ENCODE measurements around the gene TRPM1.

Gene TRPM1

DNA sequence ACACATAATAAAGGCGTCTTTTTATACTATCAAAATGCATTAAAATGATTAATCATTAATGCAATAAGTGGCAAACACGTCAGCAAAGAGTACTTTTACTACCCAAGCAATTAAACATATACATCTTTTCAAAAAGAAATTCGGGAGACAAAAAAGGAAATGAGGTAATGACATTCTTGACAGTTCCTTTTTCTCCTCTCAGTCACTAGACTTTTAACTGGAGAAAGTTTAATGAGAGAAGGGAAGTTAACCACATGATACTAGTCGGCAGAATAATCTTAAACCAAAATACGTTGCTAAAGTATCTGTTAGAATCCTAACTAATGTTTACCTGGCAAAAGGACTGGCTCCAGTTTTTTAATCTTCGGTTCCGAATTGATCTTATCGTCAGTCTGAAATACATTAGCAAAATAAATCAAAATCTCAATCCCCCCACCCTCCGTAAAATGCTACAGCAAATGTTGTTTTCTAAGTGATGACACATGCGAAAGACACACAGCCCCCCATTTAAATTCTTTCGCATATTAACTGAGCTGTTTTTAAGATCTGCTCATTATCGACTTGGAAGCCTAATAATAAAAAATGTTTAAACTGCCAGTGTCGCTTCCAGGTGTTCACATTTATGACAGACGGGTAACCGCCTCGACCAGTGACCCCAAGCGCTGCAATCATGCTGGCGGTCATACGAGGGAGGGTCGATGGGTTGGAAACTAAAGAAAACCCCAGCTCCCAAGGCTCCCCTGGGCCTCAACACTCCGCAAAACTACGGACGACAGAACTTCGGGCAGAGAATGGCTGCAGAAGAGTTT, 110.9 kb downstream of the TRPM1 start:
- H3K4me3 ChIP-seq (ENCODE audit: low read depth, low read length) = peak overlapping the region; percentile 99
- no peaks in the 10 kb centered on the region for H3K27me3 ChIP-seq (ENCODE audit: insufficient read depth, low read depth, severe bottlenecking)
- no peak for TF ChIP-seq CTCF (IDR thresholded peaks at IDR 0.05; ENCODE audit: low read depth, low read length)
- H3K27ac ChIP-seq = peak overlapping the region; percentile 87
- H3K36me3 ChIP-seq = peaks cover 4% of the 10 kb centered on the region
- no peak for DNase-seq
- no peaks in the 10 kb centered on the region for H3K9me3 ChIP-seq (ENCODE audit: severe bottlenecking)

DNA sequence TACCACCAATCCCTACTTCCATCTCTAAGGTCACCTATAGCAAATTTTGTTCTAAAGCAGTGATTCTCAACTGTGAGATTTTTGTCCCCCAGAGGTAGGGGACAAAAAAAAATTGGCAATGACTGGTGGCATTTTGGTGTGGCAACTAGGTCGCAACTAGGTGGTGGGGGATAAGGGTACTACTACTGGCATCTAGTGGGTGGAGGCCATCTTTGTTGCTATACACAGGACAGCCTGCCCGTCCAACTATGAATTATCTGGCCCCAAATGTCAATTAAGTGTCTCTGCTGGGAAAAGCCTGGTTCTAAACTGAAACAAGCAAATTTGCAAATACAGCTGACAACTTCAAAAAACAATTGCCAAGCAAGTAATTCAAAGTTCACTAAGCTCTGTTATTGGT, 111.5 kb downstream of the TRPM1 start:
- H3K9me3 ChIP-seq (ENCODE audit: severe bottlenecking) = no peaks in the 10 kb centered on the region
- peak overlapping the region; percentile 99; the same call in 1 of the 2 replicates for H3K4me3 ChIP-seq (ENCODE audit: low read depth, low read length)
- no peak overlapping the region for H3K27ac ChIP-seq
- H3K36me3 ChIP-seq = peaks cover 10% of the 10 kb centered on the region
- no peak for TF ChIP-seq CTCF (IDR thresholded peaks at IDR 0.05; ENCODE audit: low read depth, low read length)
- H3K27me3 ChIP-seq (ENCODE audit: insufficient read depth, low read depth, severe bottlenecking) = no peaks in the 10 kb centered on the region
- no peak for DNase-seq

DNA sequence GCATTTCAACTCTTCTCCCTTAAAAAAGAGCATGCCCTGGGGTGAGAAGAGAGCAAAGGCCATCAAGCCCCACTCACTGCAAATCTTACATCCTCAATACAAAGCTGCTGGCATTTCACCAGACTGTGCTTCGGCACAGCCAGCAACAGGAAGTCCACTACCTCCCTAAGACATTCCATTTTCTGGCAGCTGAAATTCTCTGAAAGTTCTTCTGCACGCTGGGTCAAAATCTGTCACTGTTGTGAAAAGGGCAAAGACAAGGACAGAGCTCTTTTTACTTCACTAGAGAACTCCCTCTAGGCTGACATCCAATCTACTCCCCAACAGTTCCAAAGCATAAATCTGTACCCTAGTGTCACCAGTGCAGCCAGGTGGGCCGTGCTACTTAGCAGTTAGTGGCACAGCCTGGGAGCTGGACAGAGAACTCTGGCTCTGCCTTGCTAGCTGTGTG, 116.4 kb downstream of the TRPM1 start:
- peak overlapping the region; percentile 66 for H3K27ac ChIP-seq
- no peak for DNase-seq
- no peaks in the 10 kb centered on the region for H3K9me3 ChIP-seq (ENCODE audit: severe bottlenecking)
- peaks cover 10% of the 10 kb centered on the region for H3K36me3 ChIP-seq
- TF ChIP-seq CTCF (IDR thresholded peaks at IDR 0.05; ENCODE audit: low read depth, low read length) = no peak
- peak overlapping the region; percentile 37 for H3K4me3 ChIP-seq (ENCODE audit: low read depth, low read length)
- H3K27me3 ChIP-seq (ENCODE audit: insufficient read depth, low read depth, severe bottlenecking) = no peaks in the 10 kb centered on the region

- no peaks in the 10 kb centered on the region for H3K9me3 ChIP-seq (ENCODE audit: severe bottlenecking)
- DNase-seq = peak; percentile 50
- H3K27me3 ChIP-seq (ENCODE audit: insufficient read depth, low read depth, severe bottlenecking) = no peaks in the 10 kb centered on the region
- TF ChIP-seq CTCF (IDR thresholded peaks at IDR 0.05; ENCODE audit: low read depth, low read length) = no peak
- peak overlapping the region; percentile 37 for H3K4me3 ChIP-seq (ENCODE audit: low read depth, low read length)
- peaks cover 10% of the 10 kb centered on the region for H3K36me3 ChIP-seq
- H3K27ac ChIP-seq = peak overlapping the region; percentile 66
Observed at GRCh38 chr15:30984542-30984941, 117.0 kb downstream of the TRPM1 start.

DNA sequence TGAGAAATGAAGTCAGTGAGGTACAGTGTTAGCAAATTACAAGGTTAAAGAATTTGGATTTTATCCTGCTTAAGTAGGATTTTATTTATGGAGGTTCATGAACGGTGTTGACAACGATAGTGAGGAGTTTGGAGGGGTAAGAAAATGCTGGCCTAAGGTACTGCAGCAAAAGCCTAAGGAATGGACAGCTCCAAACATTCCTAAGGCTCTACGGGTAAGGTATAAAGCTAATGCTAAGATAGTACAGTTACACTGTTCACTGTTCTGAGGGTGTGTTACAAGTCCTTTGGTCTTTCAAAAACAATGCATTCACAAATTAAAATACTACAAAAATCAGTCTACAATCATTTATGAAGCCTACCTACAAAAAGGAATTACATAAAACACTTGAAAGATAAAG, 117.4 kb downstream of the TRPM1 start:
- no peak for DNase-seq
- Histone ChIP-seq H3K4me3 (ENCODE audit: low read depth, low read length) (peak overlapping the region; percentile 37), H3K9me3 (ENCODE audit: severe bottlenecking) (no peaks in the 10 kb centered on the region), H3K27ac (peak overlapping the region; percentile 66), H3K36me3 (peaks cover 10% of the 10 kb centered on the region), H3K27me3 (ENCODE audit: insufficient read depth, low read depth, severe bottlenecking) (no peaks in the 10 kb centered on the region)
- TF ChIP-seq CTCF (IDR thresholded peaks at IDR 0.05; ENCODE audit: low read depth, low read length) = no peak

All from WERI-Rb-1 (cell line).